ENCODE data around the gene CEMIP. TPM values are rescaled to one million over a fixed set of nuclear protein-coding genes. Genes with fewer than 3 reads are reported as not detected.

CEMIP gene
- total and polyA plus RNA-seq, 2 of the 4 experiments (the other 2 are of a cell fraction), result 63.8 to 78.0 TPM

DNA sequence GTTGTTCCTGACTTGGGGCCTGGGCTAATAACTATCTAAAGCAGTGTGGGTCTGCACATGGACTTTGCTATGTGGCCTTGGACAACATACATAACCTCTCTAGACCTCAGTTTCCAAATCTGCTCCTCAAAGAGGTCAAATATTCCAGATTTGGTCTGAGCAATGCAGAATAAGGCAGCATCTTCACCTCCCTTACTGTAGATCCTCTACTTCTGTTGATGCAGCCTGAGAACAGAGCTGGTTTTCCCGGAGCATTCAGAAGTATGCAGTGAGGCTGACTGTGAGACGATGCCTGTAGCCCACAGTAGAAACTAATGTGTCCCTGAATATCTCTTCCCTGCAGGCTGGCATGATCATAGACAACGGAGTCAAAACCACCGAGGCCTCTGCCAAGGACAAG, 145.1 kb downstream of the CEMIP start:
- Histone ChIP-seq H3K23ac (ENCODE audit: low read depth, low read length) (no peak overlapping the region), H4K91ac (ENCODE audit: insufficient read depth, low read depth, low read length) (no peak overlapping the region), H3K79me1 (ENCODE audit: low read depth in 1 of 2, low read length in 2 of 2) (peaks cover 0 to 5% of the 10 kb centered on the region in 2 experiments; a peak in 1 of 4 replicates), H3K4me3 (ENCODE audit: insufficient read depth, low read depth, low read length) (no peak overlapping the region), H2AK9ac (replicated peaks; ENCODE audit: low read depth, low read length, poor library complexity) (no peak overlapping the region), H3K9me1 (ENCODE audit: insufficient read depth, low read length) (peaks cover 19% of the 10 kb centered on the region), H3K27ac (ENCODE audit: insufficient read depth, low read length) (no peak overlapping the region), H3K56ac (ENCODE audit: extremely low read depth, insufficient read depth, low read length) (no peak overlapping the region), H2BK20ac (ENCODE audit: low read depth, low read length) (no peak overlapping the region), H3K18ac (ENCODE audit: low read depth, low read length) (no peak overlapping the region), H2BK5ac (ENCODE audit: low read depth, low read length, poor library complexity, severe bottlenecking) (no peak overlapping the region), H3K14ac (replicated peaks; ENCODE audit: low read depth, low read length) (no peak overlapping the region), H2AFZ (replicated peaks; ENCODE audit: low read length, poor library complexity) (no peak overlapping the region), H3K27me3 (ENCODE audit: control insufficient read depth, insufficient read depth, low read length) (no peaks in the 10 kb centered on the region), H4K20me1 (ENCODE audit: insufficient read depth, low read length) (peaks cover 34% of the 10 kb centered on the region; the same call in 1 of the 2 replicates), H3K36me3 (ENCODE audit: control insufficient read depth, insufficient read depth, low read length) (peaks cover 91% of the 10 kb centered on the region), H2AK5ac (ENCODE audit: low read depth, low read length) (no peak overlapping the region), H4K5ac (ENCODE audit: low read depth, low read length) (no peak overlapping the region), H3K4me1 (ENCODE audit: control insufficient read depth, insufficient read depth, low read length) (peaks cover 5% of the 10 kb centered on the region; the same call in 1 of the 2 replicates), H2BK15ac (ENCODE audit: low read depth, low read length) (no peak overlapping the region), H2BK120ac (ENCODE audit: low read depth, low read length) (no peak overlapping the region), H3K9me3 (ENCODE audit: control insufficient read depth, insufficient read depth, low read length) (no peaks in the 10 kb centered on the region), H3K9ac (ENCODE audit: low read depth, low read length) (no peak overlapping the region), H3K4me2 (ENCODE audit: low read depth, low read length) (no peak overlapping the region), H4K8ac (ENCODE audit: low read depth in 2 of 2, low read length in 2 of 2) (no peak overlapping the region), H3K4ac (ENCODE audit: low read depth, low read length) (no peak overlapping the region)
- no peak for TF ChIP-seq BHLHE40 (IDR thresholded peaks at IDR 0.05; ENCODE audit: low read depth, low read length)
- TF ChIP-seq MXI1 (IDR thresholded peaks at IDR 0.05; ENCODE audit: borderline replicate concordance, low read depth, low read length), result no peak
- no peak for TF ChIP-seq SMC3 (IDR thresholded peaks at IDR 0.05; ENCODE audit: low read depth, low read length)
- TF ChIP-seq CEBPB (IDR thresholded peaks at IDR 0.05; ENCODE audit: low read depth, low read length), result no peak
- no peak for TF ChIP-seq CHD1 (IDR thresholded peaks at IDR 0.05; ENCODE audit: low read depth, low read length)
- TF ChIP-seq MAZ (IDR thresholded peaks at IDR 0.05; ENCODE audit: borderline replicate concordance, low read depth, low read length), result no peak
- ChIA-PET POLR2A (ENCODE audit: unreplicated experiment) (no interaction called here), CTCF (no interaction called here)
- BruUV-seq (replicated peaks), result no TSS peak
- 100% methylated on average over 1 of the region's 4 CpGs; no CpG with 5 or more reads in 1 of the 2 experiments for WGBS, 2 experiments (ENCODE audit: extremely low coverage in 2 of 2, insufficient read length in 1 of 2)
- DNase-seq, result no peak
- ATAC-seq (ENCODE audit: low read depth), result no peak
- in situ Hi-C loops (cut with MboI; ENCODE audit: low sequenced_read_pairs) (no loop called here), dilution Hi-C loops (cut with HindIII; ENCODE audit: low sequenced_read_pairs, unreplicated experiment) (no loop called here), intact Hi-C loops (cut with micrococcal nuclease) (no loop called here)

All from IMR-90 (cell line).